IMR-90 (cell line): ENCODE data around the gene NAA60. TPM values are rescaled to one million over a fixed set of nuclear protein-coding genes. Genes with fewer than 3 reads are reported as not detected.

ENCODE experiments used
- ATAC-seq: fragments of 200-7000 bp; cut with Tn5 transposase; 2 replicates; pipeline ENCODE4 v1.9.1; 2020; ENCODE audit warnings: low read depth, mild to moderate bottlenecking, moderate library complexity
- BruUV-seq: library from RNA; stranded (reverse); fragments of 400-500 nt; replicated peaks from 2 replicates; lab custom pipeline; 2021; lab: Mats Ljungman, UMichigan
- CTCF ChIA-PET: fragments of 300-600 bp; formaldehyde crosslinking; extraction: SDS; loops from one replicate; lab custom pipeline; 2021; ENCODE audit warnings: antibody characterized with exemption; lab: Yijun Ruan, JAX
- POLR2A ChIA-PET: fragments of 300-600 bp; sonication (Branson Sonifier 250); formaldehyde crosslinking; loops from one replicate; lab custom pipeline; 2022; ENCODE audit warnings: antibody characterized with exemption; ENCODE audit not compliant: unreplicated experiment; lab: Charles Lee
- DNase-seq: peaks from one replicate; pipeline ENCODE4 v3.0.0; 2013
- H2AFZ ChIP-seq: replicated peaks from 2 replicates; pipeline ENCODE3; 2013; ENCODE audit warnings: low read length, mild to moderate bottlenecking; ENCODE audit not compliant: poor library complexity
- H2AK5ac ChIP-seq: 2 replicates; pipeline ENCODE4 v1.6.1; 2013; ENCODE audit warnings: low read depth, low read length, inconsistent platforms
- H2AK9ac ChIP-seq: replicated peaks from 2 replicates; pipeline ENCODE3; 2013; ENCODE audit warnings: mild to moderate bottlenecking, low read depth, low read length, moderate library complexity; ENCODE audit not compliant: poor library complexity
- H2BK120ac ChIP-seq: 2 replicates; pipeline ENCODE4 v1.6.1; 2013; ENCODE audit warnings: low read depth, low read length, inconsistent platforms
- H2BK15ac ChIP-seq: 3 replicates; pipeline ENCODE4 v1.6.1; 2013; ENCODE audit warnings: low read depth, low read length, inconsistent platforms
- H2BK20ac ChIP-seq: 2 replicates; pipeline ENCODE4 v1.6.1; 2013; ENCODE audit warnings: low read depth, mild to moderate bottlenecking, inconsistent platforms, low read length, moderate library complexity
- H2BK5ac ChIP-seq: 2 replicates; pipeline ENCODE4 v1.6.1; 2013; ENCODE audit warnings: mild to moderate bottlenecking, low read depth, low read length, inconsistent platforms; ENCODE audit not compliant: poor library complexity, severe bottlenecking
- H3K14ac ChIP-seq: replicated peaks from 2 replicates; pipeline ENCODE4 v1.6.1; 2013; ENCODE audit warnings: low read depth, low read length, inconsistent platforms
- H3K18ac ChIP-seq: 2 replicates; pipeline ENCODE4 v1.6.1; 2013; ENCODE audit warnings: low read depth, low read length, control low read depth
- H3K23ac ChIP-seq: 2 replicates; pipeline ENCODE4 v1.6.1; 2013; ENCODE audit warnings: low read depth, low read length, inconsistent platforms
- H3K27ac ChIP-seq: 2 replicates; pipeline ENCODE4 v1.5.1; 2013; ENCODE audit warnings: mild to moderate bottlenecking, control low read depth, low read length; ENCODE audit not compliant: insufficient read depth
- H3K27me3 ChIP-seq: 2 replicates; pipeline ENCODE4 v1.6.1; 2013; ENCODE audit warnings: low read length; ENCODE audit not compliant: control insufficient read depth, insufficient read depth
- H3K36me3 ChIP-seq: 2 replicates; pipeline ENCODE4 v1.6.1; 2013; ENCODE audit warnings: low read length, mixed read lengths; ENCODE audit not compliant: control insufficient read depth, insufficient read depth
- H3K4ac ChIP-seq: 2 replicates; pipeline ENCODE4 v1.6.1; 2013; ENCODE audit warnings: low read depth, low read length, inconsistent platforms
- H3K4me1 ChIP-seq: 2 replicates; pipeline ENCODE4 v1.6.1; 2013; ENCODE audit warnings: low read length, mixed read lengths; ENCODE audit not compliant: control insufficient read depth, insufficient read depth
- H3K4me2 ChIP-seq: 2 replicates; pipeline ENCODE4 v1.6.1; 2013; ENCODE audit warnings: low read depth, mild to moderate bottlenecking, control low read depth, low read length, moderate library complexity
- H3K4me3 ChIP-seq: 2 replicates; pipeline ENCODE4 v1.5.1; 2013; ENCODE audit warnings: low read depth, mild to moderate bottlenecking, control low read depth, low read length, moderate library complexity; ENCODE audit not compliant: insufficient read depth
- H3K56ac ChIP-seq: 2 replicates; pipeline ENCODE4 v1.6.1; 2013; ENCODE audit warnings: low read length, inconsistent platforms; ENCODE audit not compliant: insufficient read depth; ENCODE audit errors: extremely low read depth
- H3K79me1 ChIP-seq, 2 experiments: 2 replicates each; pipeline ENCODE4 v1.6.1; 2013; ENCODE audit warnings: low read length in 2 of 2, inconsistent platforms in 1 of 2, low read depth in 1 of 2
- H3K9ac ChIP-seq: 2 replicates; pipeline ENCODE4 v1.6.1; 2013; ENCODE audit warnings: low read depth, low read length, control low read depth
- H3K9me1 ChIP-seq: 2 replicates; pipeline ENCODE4 v1.6.1; 2013; ENCODE audit warnings: low read length, inconsistent platforms; ENCODE audit not compliant: insufficient read depth
- H3K9me3 ChIP-seq: 2 replicates; pipeline ENCODE4 v1.6.1; 2013; ENCODE audit warnings: low read length; ENCODE audit not compliant: control insufficient read depth, insufficient read depth
- H4K20me1 ChIP-seq: 2 replicates; pipeline ENCODE4 v1.6.1; 2013; ENCODE audit warnings: low read length, inconsistent platforms; ENCODE audit not compliant: insufficient read depth
- H4K5ac ChIP-seq: 2 replicates; pipeline ENCODE4 v1.6.1; 2013; ENCODE audit warnings: mild to moderate bottlenecking, low read depth, low read length, control low read depth
- H4K8ac ChIP-seq, 2 experiments: 2 replicates each; pipeline ENCODE4 v1.6.1; 2013; ENCODE audit warnings: low read depth in 2 of 2, low read length in 2 of 2, control low read depth in 1 of 2, inconsistent platforms in 1 of 2
- H4K91ac ChIP-seq: 2 replicates; pipeline ENCODE4 v1.6.1; 2013; ENCODE audit warnings: low read depth, low read length, inconsistent platforms; ENCODE audit not compliant: insufficient read depth
- MAFK ChIP-seq: IDR thresholded peaks from 2 replicates; pipeline ENCODE4 v1.6.1; 2012; ENCODE audit warnings: low read depth, low read length, improper control_type of control experiment
- USF2 ChIP-seq: fragments of 150-350 bp; IDR thresholded peaks from 2 replicates; pipeline ENCODE4 v1.6.1; 2017; ENCODE audit warnings: mild to moderate bottlenecking, antibody characterized with exemption, low read length, low read depth
- WGBS, 2 experiments: methylation state at CpG; one replicate each; pipeline versions ENCODE4 v1.1.5 to v1.1.7; 2013; ENCODE audit warnings: missing lambda C conversion rate in 2 of 2; ENCODE audit not compliant: insufficient read length in 1 of 2; ENCODE audit errors: extremely low coverage in 2 of 2; 5-methylcytosine and 5-hydroxymethylcytosine counted together
- dilution Hi-C: fragments of 300-500 bp; cut with HindIII; formaldehyde crosslinking; loops from one replicate; pipeline ENCODE4 v1.14.3; 2018; ENCODE audit warnings: low sequenced_read_pairs; ENCODE audit not compliant: unreplicated experiment
- in situ Hi-C: fragments of 300-500 bp; cut with MboI; formaldehyde crosslinking; loops from 3 replicates; pipeline ENCODE4 v1.14.3; 2019; ENCODE audit warnings: low sequenced_read_pairs, inconsistent platforms, mixed read lengths
- intact Hi-C: fragments of 100-400 bp; cut with micrococcal nuclease; formaldehyde crosslinking; loops from 2 replicates; pipeline ENCODE4 v1.10.0; 2022
- polyA plus RNA-seq, 3 experiments: library from polyadenylated mRNA; depleted of rRNA; stranded (reverse); fragments of >200 nt; gene quantifications; 2 replicates each; pipeline ENCODE4 v1.2.3, GENCODE V29; 2012; ENCODE audit warnings: low replicate concordance in 1 of 3
- total RNA-seq: library from RNA; depleted of rRNA; stranded (reverse); fragments of >200 nt; gene quantifications from 2 replicates; pipeline ENCODE4 v1.2.3, GENCODE V29; 2012

The NAA60 gene
- total and polyA plus RNA-seq, 2 of the 4 experiments (the other 2 are of a cell fraction) = 7.5 to 18.0 TPM

GRCh38 chr16:3480901-3481695 lies 37.6 kb downstream of the NAA60 start:
- POLR2A ChIA-PET = interaction anchor here (0.6 kb wide), 1 partner anchor 37 kb away, joined by 4 read pairs; no protein-coding TSS in a partner anchor
- ATAC-seq = no peak
- no peaks in the 10 kb centered on the region for H3K9me3 ChIP-seq
- H3K36me3 ChIP-seq = peaks cover 66% of the 10 kb centered on the region
- dilution Hi-C loops (no loop called here), in situ Hi-C loops (no loop called here), intact Hi-C loops (no loop called here)
- no peak overlapping the region for H3K27ac ChIP-seq
- no peak for TF ChIP-seq MAFK
- 0 out of 2 replicates have a peak, but pooled peaks have one; percentile 8 for TF ChIP-seq USF2
- CTCF ChIA-PET = no interaction called here
- H2BK120ac ChIP-seq = no peak overlapping the region
- peaks cover 15 to 65% of the 10 kb centered on the region in 2 experiments for H3K79me1 ChIP-seq
- H2AK9ac ChIP-seq = no peak overlapping the region
- no peaks in the 10 kb centered on the region for H3K27me3 ChIP-seq
- no peak overlapping the region for H2BK5ac ChIP-seq
- H3K14ac ChIP-seq = no peak overlapping the region
- H2AFZ ChIP-seq = no peak overlapping the region
- no peak overlapping the region for H3K4me2 ChIP-seq
- H4K91ac ChIP-seq = no peak overlapping the region
- H3K4me1 ChIP-seq = no peaks in the 10 kb centered on the region
- H4K8ac ChIP-seq = no peak overlapping the region
- no peak overlapping the region for H3K4me3 ChIP-seq
- peaks cover 11% of the 10 kb centered on the region for H3K9me1 ChIP-seq
- no peak overlapping the region for H3K56ac ChIP-seq
- no TSS peak for BruUV-seq
- H2BK15ac ChIP-seq = no peak overlapping the region
- H3K23ac ChIP-seq = no peak overlapping the region
- no peak overlapping the region for H3K9ac ChIP-seq
- H2BK20ac ChIP-seq = no peak overlapping the region
- no peak overlapping the region for H4K5ac ChIP-seq
- no peak overlapping the region for H2AK5ac ChIP-seq
- H4K20me1 ChIP-seq = peaks cover 26% of the 10 kb centered on the region
- H3K18ac ChIP-seq = no peak overlapping the region
- no peak for DNase-seq
- WGBS, 2 experiments = 30% methylated on average over 6 of the region's 18 CpGs; no CpG with 5 or more reads in 1 of the 2 experiments
- no peak overlapping the region for H3K4ac ChIP-seq
